Measurements from ENCODE around the gene RFX2.

GRCh38 chr19:6055013-6055795, 55.1 kb downstream of the RFX2 start:
- TF ChIP-seq CTCF (IDR thresholded peaks at IDR 0.05; ENCODE audit: insufficient read depth, low read depth, low read length) (no peak), EZH2 (IDR thresholded peaks at IDR 0.05; ENCODE audit: insufficient read depth, low read length) (no peak)
